Renal pelvis (tissue), 4 donors: ENCODE measurements around the gene COLQ. TPM values are rescaled to one million over a fixed set of nuclear protein-coding genes. Genes with fewer than 3 reads are reported as not detected.
"Not testable (repeated sequence)": the region's sequence is repeated elsewhere in the genome, so short reads cannot be mapped to it uniquely, and the experiment has no call there.

Source experiments
- DNase-seq: peaks from one replicate; pipeline ENCODE4 v3.0.0-alpha.2; 2013
- polyA plus RNA-seq, 3 donors: library from polyadenylated mRNA; unstranded; fragments of 120-200 nt; gene quantifications; one replicate each; pipeline ENCODE4 v1.2.1, GENCODE V29; 2013; ENCODE audit not compliant: insufficient read length in 3 of 3

The COLQ gene
- polyA plus RNA-seq, 3 donors, result 4.0 to 11.0 (median 10.1) TPM

DNA sequence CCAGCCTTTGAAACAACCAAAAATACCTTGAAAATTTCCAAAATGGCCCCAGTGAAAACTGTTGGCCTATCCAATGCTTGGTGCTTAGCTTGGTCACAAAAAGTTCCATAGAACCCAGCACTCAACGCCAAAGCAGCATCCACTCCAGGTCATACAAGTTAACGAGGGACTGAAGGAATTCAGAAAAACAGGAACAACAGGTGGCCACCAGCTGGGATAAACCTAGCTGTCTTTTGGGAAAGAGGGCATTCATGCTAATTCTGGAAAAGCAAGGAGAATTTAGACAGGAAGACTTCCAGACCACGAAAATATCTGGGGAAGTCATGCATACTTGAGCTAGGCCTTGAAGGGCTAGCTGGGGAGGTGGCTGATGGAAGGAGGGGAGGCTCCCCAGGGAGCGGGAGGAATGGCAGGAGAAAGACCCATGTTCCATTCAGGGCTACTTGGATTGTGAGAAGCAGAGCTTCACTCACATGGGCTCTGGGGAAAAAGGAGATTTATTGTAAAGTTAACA lies 28.6 kb downstream of the COLQ start:
- DNase-seq, result no peak

DNA sequence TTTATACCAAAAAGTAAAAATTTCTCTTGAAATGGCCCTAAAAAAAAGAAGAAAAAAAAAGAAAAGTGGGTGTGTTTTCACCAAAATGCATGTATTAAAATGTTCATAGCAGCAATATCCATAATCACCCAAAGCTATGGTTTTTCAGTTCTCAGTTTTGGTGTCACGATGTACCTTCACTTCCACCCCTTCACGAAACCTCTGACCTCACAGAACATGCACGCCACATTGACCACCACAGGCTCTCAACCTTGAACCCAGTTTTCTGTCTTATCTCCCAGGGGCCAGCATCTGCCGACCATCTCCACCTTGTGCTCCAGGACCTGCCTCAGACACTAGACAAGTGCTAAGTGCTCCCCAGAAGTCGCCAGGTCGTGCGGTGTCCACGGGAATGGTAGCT lies 30.4 kb downstream of the COLQ start:
- no peak for DNase-seq

DNA sequence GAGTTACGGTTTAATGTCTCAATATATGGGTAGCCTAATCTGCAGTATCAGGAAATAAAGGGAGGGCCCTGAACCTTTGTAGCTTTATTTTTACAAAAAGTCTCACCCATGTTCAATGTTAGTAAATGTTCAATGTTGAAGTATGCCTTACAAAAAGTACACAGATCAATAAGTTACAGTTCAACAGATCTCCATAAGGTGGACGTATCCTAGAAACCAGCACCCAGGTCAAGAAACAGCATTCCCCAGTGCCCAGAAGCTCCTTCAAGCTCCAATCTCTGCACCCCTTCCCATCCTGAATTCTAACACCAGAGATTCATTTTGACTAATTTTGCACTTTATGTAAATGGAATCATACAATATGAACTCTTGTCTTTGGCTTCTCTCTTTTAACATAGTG lies 31.3 kb downstream of the COLQ start:
- no peak for DNase-seq

DNA sequence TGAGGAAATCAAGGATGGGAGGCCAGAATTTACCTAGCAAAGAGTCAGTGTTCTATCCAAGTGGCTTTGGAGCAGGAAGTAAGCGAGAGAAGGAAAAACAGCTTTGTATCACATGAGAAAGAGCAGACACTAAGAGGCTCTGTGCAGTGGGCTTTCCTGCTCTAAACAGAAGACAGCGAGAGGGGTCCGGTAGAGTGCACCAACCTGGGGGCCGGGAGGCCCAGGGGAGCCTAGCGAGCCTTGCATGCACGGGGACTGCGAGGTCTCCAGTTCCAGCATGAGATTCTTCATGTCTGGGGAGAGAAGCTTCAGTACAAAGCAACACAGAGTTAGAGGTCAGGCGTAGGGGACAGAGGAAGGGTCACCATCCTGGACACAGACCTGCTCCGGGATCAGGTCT lies 33.5 kb downstream of the COLQ start:
- no peak for DNase-seq

DNA sequence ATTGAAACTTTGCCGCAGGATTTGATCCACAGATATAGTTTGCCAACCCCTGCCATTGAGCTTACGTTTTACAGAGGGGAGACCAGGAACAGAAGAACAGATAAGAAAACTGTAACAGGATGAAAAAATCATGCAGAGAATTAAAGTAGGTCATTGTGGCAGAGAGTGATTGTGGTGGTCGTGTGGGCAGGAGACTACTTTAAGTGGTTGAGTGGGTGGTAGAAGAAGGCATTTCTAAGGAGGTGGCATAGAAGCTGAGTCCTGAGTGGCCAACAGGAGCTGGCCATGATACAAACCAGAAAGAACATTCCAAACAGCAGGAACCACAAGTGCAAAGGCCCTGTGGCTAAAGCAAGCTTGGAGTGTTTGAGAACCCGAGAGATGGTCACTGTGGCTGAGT lies 34.5 kb downstream of the COLQ start:
- no peak for DNase-seq

DNA sequence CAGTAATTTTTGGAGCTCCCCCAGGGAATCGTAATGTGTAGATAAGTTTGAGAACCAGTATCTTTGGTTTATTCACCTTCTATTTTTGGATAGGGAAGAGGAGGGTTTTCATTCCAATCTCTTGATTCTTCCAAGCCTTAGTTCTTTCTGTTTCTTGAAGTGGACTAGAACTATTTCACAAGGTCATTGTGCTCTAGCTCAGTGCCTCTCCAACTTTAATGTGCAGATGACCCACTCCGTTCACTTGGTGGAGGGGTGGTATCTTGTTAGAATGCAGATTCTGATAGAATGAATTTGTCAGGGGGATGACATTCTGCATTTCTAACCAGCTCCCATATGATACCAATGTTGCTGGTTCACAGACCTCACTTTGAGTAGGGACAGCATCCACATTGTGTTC lies 35.5 kb downstream of the COLQ start:
- DNase-seq, result no peak

DNA sequence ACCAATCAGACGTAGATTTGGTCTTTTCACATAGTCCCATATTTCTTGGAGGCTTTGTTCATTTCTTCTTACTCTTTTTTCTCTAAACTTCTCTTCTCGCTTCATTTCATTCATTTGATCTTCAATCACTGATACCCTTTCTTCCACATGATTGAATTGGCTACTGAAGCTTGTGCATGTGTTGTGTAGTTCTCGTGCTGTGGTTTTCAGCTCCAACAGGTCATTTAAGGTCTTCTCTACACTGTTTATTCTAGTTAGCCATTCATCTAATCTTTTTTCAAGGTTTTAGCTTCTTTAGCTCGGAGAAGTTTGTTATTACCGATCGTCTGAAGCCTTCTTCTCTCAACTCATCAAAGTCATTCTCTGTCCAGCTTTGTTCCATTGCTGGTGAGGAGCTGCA lies 37.0 kb downstream of the COLQ start:
- DNase-seq, result not testable (repeated sequence)

DNA sequence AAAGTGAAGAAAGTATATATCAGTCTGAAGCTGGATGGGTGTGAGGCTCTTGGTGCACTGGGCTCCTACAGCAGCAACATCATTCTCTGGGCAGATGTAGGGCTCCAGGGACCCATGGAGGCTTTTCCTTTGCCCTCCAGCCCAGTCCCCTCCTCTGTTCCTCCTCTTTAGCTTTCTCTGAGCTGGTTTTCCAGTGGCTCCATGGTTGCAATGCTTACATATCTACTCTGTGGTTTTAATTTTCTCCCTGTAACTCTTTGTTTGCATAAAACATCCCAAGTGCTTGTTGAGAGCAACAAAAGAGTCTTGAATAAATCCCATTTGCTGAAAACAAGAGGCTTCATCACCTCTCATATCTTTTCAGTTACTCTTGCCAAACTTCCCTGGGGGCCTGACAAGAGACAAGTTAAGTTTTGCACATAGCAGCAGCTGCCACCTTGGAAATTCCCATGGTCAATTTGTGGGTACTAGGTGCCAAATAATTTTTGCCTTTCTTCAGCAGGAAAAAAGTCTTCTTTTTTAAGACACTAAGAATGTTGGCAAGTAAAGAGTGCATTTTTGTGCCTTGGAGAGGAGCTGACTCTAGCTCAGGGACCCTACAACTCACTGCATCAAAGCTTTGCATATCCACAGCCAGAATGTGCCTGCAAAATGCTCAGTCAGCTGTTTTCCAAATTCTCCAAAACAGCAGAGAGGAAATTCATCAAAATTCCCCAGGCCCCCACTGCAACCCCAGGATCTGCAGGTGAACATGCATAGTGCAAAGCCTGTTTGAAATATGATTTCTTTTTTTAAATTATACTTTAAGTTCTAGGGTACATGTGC lies 41.9 kb downstream of the COLQ start:
- DNase-seq, result no peak

DNA sequence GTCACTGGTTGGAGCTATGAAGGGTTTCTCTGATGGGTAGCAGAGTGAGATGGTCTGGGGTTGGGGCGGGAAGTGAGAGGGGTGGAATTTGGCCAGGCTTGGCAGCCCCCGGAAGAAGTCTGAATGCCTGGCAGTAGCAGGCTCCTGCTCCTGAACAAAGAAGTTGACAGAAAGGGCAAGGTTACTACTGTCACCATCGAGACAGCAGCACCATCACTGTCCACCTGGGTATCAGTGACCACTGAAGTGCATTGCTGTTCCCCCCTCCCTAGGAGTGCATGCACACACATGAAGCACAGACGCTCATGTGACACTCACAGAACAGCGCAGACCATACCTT lies 42.9 kb downstream of the COLQ start:
- no peak for DNase-seq

DNA sequence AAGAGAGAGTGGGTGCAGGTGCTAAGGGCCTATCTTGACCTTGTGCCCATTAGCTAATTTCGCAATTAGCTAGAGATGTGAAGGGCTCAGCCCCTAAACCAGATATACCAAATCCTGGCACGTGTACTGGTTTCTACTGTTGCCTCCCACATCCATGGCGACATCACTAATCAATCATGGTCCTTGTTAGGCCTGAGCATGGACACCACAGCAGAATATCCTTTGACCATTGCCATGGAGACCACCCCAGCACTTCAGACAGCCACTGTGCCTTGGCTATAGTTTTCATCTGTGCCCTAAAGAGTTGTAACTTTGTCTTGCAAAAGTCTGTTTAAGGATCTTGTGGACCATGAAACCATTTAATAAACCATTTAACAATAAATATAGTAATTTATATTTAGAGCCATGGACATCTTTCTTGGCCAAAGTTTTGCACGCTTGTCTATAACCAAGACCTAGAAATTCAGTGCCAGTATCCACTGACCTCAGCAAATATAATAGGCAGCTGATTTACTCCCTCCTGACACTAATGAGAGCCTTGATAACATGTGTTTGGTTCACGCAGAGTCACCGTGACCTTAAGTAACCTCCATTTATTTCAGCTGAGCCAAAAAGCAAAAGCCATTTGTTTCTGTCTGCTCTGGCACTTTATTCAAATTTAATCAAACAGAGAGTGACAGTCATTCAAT lies 43.4 kb downstream of the COLQ start:
- no peak for DNase-seq

DNA sequence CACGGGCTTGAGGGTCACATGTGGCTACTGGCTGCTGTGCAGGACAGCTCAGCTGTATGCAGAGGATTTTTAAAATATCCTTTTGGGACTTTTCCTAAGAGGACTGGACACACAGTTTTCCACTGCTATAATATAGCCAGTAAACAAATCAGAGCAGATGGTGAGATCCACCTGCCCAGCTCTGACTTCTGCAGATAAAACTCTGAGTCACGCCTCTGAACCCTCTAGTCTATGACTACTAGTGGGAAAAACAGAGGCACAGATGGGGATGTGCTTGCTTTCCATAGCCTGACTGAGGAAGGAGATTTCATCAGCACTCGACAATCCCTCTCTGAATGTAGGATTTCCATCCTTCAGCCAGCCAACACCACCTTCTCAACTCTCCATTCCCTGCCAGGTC lies 45.1 kb downstream of the COLQ start:
- DNase-seq, result no peak

DNA sequence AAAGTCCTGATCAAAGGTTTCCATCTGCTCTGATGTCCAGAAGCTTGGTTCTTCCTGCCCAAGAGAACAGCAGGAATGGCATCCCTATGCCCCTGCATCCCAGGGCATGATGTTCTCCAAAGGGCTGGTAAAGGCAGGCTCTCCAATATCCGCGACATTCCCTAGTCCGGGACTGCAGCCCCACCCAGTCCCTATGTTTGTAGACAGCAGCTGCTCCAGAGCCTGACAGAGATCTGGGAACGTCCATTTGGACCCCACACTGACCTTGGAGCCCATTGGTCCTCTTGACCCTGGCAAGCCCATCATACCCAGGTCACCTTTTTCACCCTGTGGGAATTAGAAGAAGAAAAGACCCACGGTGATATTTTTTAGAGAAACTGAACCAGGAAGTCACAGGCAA lies 46.3 kb downstream of the COLQ start:
- no peak for DNase-seq

DNA sequence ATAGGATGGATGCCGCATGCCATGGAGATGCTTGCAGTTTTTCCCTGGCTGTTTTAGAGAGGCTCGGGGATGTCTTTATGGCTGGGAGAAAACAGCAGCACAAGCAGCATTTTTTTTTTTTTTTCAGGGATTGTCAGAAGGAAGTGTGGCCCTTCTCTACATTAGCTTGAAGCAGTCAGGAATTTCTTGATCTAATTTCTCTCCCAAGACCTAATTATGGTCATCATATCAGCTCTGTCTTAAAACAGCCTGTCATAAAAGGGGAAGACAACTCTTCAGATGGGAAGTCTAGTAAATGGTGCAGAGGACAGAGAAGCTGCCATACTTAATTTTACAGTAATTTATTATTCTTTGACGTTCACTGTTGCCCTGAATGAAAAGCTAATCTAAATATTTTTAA lies 49.6 kb downstream of the COLQ start:
- DNase-seq, result no peak

DNA sequence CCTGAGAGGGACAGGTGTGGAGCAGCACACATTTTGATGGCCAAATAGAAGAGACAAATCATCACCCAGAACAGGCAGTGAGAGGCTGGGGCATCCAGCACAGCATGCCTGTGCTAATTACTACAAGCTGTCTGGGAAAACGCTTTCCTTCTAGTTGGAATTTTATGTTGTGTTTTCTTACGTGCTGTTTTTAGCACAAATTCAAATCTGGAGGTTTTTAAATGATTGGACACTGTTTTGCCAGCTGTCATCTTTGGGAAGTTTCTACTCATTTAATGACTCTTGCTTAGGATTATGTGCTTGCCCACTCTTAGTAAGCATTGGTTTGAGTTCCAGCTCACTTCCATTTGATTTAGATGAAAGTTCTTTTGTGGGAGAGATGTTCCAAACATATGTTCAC lies 50.7 kb downstream of the COLQ start:
- DNase-seq, result no peak

DNA sequence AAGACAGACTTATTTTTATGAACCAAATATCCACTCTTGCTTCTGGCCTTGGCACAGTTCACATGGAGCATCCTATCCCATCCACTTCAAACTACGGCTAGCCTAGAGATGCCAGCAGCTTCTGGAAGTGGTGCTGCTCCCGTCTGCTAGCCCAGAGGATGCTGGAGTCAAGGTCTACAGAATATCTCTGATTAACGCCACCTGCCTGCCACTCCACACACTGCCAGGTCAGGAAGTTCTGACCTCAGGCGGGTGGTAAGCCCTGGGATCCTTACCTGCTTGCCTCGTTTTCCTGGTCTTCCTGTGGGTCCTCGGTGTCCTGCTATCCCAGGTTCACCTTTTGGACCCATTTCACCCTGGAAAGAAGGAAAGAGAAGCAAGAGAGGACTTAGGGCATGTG lies 51.2 kb downstream of the COLQ start:
- no peak for DNase-seq

DNA sequence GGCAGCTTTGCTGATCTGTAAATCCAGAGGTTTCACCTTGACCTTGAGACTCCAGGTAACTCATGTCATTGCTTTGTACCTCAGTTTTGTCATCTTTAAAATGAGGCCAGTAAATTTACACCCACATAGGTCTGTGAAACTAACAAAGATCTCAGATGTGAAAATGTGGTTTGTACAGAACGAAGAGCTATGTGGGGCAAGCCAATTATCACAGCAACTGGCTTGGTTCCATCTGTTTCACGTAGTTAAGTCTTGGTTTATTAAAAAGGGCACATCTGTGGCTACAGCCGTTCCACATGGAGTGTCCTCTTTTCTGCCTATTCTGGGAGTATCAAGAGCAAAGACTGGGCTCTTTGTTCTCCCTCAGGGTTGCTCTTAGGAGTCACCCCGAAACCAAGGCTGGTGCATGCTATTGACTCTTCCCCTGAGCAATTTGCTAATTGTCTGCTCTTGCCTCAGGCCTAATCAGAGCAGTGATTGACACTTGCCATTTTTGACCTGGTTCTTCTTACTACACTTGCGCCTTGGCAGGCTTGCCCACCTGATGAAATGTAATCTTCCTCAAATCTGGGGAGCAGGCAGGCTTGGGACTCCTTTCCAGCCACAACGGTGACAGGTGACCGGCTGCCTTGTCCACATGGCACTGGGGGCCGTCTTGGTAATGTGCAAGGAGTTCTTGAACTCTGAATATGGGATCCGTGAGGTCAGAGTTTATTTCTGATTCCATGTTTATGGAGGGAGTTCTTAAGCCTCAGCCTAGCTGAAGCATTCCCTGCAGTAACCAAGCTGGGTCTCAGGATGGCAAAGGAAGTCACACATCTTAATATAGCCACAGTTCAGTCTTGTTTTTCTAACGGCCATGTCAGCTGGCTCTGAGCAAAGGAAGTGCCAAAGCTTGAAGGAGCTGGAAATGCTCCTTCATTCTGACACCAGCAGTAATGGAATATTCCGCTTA lies 54.0 kb downstream of the COLQ start:
- no peak for DNase-seq

DNA sequence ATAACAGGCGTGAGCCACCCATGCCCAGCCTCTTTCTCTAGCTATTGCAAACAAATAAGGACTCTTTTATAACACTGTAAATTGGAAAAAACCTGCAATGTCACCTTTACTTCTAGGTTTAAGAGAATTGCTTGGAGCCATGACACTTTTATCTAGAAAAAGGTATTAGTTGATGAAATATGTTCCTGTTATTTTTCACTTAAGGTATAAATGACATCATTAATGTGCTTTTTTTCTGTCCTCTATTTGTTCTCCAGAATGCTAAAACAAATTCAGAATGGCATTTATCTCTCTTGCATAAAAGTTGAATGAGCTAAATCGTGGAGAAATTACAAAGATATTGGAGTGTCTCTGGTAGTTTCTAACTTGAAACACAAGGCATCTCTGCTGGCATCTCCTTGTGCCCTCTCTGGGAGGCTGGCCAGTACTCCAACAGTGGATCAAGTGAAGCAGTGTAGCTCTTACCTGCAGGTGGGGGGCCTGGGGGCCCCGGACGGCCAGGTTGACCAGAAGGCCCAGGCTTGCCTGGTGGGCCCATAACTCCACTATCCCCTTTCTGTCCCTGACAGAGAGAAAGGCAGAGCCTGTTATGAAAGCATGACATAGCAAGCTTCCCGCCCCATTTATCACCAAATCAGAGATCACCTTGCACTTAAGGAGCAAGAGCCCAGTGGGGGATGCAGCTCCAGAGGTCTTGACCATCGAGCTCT lies 55.5 kb downstream of the COLQ start:
- no peak for DNase-seq

DNA sequence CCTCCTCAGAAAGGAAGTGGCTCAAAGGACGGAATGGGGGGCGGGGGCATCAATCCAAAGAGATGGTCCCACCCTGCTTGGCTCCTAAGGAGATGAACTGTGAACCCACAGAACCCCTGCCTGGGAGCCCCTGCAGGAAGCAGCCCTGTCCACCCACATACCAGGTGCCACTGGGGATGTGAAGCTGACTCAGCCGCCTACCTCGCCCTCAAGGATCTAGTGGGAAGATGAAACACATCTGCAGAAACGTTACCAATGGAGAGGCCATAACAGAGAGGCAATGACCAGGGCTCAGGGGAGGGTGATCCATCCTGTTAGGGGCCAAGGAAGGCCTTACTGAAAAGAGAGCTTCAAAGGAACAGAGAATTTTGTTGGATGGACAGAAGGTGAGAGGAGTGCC lies 59.1 kb downstream of the COLQ start:
- DNase-seq, result no peak

DNA sequence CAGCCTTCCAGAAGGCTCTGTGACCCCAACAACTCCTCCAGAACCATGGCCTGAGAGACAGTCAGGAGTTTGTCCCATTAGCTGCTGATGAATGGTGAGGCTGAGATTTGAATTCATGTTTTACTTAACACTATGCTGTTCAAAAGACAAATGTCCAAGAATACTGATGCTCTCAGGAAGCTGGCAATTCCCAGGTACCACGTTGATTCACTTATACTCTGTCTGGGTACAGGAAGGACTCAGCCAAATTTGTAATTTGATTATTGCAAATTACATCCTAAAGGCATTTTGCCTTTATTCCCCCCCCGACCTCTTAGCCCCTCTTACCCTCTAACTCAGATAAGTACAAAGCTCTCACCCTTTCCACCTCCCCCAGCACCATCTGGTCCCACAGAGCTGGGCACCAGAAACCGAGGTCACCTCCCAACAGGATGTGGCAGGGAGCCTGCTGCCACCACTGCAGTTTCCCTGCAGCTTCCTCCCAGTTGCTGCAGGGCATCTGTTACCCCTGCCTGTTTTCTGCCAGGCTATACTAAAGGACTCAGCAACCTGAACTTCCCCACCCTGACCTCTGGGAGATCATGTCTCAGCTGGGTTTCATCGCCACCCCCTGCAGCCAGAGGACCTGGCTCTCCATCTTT lies 60.5 kb downstream of the COLQ start:
- DNase-seq, result no peak

DNA sequence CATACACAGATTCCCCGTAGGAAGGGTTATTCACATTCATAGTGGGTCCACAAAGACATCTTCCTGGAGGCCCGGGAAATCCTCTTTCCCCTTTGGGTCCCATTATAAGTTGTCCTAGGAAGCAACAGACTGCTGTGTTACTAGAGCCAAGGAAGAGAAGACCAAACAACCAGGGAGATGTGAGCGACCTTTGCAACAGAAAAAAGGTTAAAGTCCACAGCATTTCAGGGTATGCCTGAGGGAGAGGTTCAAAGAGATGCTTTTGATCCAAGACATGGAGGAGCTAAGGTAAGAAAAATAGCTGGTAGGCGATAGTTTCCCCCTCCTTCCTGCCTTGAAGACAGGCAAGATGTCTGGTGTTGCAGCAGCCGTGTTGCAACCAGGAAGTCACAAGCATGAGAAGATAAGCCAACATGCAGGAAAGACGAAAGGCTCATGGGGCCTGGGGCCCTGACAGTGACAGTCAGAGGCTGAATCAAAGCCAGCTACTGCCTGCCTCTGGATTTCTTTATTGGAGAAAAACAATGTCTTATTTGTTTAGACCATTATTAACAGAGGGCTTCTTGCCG lies 63.2 kb downstream of the COLQ start:
- no peak for DNase-seq

DNA sequence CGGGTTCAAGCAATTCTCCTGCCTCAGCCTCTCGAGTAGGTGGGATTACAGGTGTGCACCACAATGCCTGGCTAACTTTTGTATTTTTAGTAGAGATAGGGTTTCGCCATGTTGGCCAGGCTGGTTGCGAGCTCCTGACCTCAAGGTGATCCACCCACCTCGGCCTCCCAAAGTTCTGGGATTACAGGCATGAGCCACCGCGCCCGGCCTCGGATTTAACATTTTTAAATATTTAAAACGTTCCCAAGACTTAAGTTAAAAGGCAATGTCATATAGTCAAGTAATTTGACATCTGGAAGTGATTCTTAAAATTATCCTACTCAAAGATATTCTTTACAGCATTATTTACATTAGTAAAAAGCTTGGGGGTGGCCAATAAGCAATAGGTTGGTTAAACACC lies 64.6 kb downstream of the COLQ start:
- not testable (repeated sequence) for DNase-seq
